Right lung (tissue), 5 donors: ENCODE results near the gene HES3. TPM values are rescaled to one million over a fixed set of nuclear protein-coding genes. Genes with fewer than 3 reads are reported as not detected.

Source experiments
- DNase-seq, 2 donors: peaks; one replicate each; pipeline ENCODE4 v3.0.0-alpha.2; 2013
- polyA plus RNA-seq, 5 donors: library from polyadenylated mRNA; unstranded; fragments of 120-200 nt; gene quantifications; one replicate each; pipeline versions ENCODE4 v1.2.1 to v1.2.3, GENCODE V29; 2013; ENCODE audit warnings: inconsistent platforms in 1 of 5, low replicate concordance in 1 of 5; ENCODE audit not compliant: insufficient read length in 5 of 5, insufficient read depth in 1 of 5

HES3 gene
- polyA plus RNA-seq, 5 donors, result not detected

- peak; percentile 79 to 80 for DNase-seq
Observed at GRCh38 chr1:6245086-6245868, 1.3 kb downstream of the HES3 start.

DNA sequence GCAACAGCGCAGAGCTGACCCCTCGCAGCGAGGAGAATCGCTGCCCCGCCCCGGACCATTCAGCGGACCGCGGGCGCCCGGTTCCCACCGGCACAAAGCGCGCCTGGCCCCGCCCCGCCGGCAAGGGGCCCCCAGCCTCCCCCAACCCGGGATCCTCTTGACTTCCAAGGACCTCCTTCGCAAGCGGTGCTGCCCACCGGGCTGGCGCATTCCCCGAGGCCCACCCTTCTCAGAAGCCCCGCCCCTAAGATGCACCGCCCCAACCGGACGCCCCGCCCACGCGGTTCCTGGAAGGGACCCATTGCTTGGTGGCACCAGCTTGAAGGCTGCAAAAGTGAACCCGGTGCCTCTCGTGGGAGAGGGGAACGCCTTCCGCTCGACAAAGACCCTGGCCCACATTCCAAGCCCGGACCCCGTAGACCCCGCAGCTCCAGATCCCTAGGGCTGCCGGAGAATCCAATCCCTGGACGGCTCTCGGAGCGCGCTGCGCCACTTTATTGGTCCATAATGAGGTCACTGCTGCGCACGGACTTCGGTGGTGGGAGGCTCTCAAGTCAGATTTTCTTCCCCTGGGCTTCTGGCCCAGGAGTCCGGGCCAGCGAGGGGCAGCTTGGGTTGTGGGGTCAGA is 2.0 kb downstream of the HES3 start:
- DNase-seq, result no peak

GRCh38 chr1:6246497-6247467 is 2.8 kb downstream of the HES3 start:
- peak; percentile 75 for DNase-seq

- DNase-seq, result no peak
Observed at GRCh38 chr1:6247651-6248050, 3.7 kb downstream of the HES3 start.

GRCh38 chr1:6248161-6248776 is 4.3 kb downstream of the HES3 start:
- DNase-seq, result no peak

DNA sequence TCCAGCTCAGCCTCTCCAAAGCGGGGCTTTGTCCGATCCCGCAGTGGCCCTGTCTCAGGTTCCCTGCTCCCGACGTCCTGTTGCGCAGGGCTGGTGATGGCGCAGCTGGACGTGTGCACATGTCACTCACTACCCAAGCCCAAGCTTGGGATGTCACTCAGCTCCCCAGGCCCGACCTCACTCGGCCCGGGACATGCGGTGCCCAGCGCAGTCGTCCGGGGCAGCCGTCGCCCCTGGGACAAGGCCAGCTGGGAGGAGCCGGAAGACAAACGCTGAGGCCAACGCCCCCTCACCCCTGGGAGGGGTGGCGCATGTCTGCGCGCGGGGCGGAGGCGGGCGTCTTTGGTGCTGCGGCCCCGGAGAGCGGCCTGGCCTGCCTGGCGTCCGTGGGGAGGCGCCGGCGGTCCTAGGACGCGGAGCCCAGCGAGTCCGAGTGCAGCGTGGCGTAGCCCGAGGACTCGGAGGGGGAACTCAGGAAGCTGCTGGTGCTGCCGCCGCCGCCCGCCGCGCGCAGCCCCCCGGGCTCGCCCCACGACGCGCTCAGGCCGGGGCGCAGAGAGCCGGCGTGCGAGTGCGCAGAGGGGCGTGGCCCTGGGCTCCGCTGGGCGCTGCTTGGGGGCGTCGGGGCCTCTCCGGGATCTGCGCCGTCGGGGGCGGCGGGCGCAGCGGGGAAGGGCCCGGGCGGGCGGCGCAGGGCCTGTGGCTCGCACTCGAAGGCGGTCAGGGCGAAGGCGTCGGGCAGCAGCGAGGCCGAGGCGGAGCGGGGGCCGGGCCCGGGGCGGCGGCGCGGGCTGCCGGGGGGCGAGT is 5.2 kb downstream of the HES3 start:
- DNase-seq, result no peak

- DNase-seq, result no peak
Observed at GRCh38 chr1:6249739-6250689, 6.0 kb downstream of the HES3 start.

- DNase-seq, result no peak
Observed at GRCh38 chr1:6251233-6251632, 7.3 kb downstream of the HES3 start.

DNA sequence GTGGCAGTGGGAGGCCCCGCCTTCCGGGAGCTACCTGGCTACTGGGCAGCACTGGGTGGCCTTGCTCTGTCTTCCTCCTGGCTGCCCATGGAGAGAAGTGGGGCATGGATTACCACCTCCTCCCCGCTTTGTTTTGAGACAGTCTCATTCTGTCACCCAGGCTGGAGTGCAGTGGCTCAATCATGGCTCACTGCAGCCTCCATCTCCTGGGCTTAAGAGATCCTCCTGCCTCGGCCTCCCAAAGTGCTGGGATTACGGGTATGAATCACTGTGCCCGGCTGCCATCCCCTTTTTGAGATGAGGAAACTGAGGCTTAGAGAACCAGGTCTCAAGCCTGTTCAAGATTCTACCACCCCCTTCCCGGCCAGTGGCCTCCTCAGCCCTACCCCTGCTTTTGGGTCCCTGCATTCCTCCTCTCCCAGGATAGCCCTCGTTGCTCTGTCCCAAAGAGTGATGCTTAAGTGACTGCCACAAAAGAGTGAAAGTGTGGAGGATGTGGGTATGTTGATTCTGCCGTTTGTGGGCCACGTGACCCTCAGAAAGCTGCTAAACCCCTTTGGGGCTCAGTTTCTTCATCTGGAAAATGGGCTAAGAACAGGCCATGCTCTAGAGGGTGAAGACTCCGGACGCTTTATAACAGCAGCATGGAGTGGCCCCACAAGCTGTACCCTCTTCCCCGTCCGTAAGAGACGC is 7.8 kb downstream of the HES3 start:
- DNase-seq, result no peak

- no peak for DNase-seq
Observed at GRCh38 chr1:6252374-6252710, 8.4 kb downstream of the HES3 start.

- DNase-seq, result no peak
Observed at GRCh38 chr1:6253380-6253779, 9.4 kb downstream of the HES3 start.

- DNase-seq, result no peak
Observed at GRCh38 chr1:6254691-6255090, 10.7 kb downstream of the HES3 start.

DNA sequence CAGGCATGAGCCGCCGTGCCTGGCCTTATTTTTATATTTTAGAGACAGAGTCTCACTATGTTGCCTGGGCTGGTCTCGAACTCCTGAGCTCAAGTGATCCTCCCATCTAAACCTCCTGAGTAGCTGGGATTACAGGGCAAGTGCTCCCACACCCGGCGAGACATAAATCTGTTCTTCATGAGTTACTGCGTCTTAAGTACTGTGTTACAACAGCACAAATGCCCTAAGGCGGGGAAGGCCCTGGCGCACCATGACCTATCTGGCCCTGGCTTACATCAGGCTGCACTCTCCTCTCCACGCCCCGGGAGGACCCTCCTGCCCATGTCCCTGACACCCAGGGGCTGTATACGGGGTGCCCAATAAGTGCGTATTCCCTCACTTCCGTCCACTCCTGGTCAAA is 12.7 kb downstream of the HES3 start:
- DNase-seq, result no peak

- no peak for DNase-seq
Observed at GRCh38 chr1:6257541-6258069, 13.6 kb downstream of the HES3 start.

- DNase-seq, result no peak
Observed at GRCh38 chr1:6258675-6259074, 14.7 kb downstream of the HES3 start.

DNA sequence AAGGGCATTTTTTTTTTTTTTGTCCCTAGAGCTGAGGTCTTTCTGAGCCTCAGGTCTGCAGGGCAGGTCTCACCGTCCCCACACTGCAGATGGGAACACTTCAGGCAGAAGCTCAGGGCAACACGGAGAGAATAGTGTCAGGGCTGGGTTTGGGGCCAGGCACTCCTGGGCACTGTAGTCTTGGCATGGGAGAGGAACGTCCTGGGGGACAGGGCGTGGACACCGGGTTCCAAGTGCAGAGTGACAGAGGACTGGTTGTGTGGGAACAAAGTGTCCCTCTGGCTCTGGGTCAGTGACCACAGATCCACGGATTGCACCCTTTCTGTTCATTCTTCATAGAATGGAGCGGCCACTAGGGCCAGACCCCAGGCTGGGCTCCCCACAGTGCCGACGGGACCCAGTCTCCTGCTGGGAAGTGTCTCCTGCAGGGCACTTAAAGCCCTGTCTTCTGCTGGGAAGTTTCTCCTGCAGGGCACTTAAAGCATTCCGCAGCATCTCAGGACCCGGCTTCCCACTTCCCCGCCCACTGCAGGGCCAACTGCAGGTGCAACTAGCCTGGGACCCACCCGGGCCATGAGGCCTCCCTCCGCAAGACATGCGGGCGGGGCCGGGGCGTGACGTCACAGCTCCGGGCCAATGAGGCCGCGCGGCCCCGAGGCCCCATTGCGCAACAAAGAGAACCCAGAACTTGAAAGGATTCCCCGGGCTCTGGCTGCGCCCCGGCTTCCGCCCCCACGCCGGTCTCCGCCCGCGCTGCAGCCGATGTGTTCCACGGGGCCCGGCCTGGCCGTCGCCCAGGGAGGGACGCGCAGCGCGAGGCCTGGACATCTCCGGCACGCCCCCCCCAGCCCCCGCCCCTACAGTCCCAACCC is 15.7 kb downstream of the HES3 start:
- DNase-seq, result peak; percentile 85 to 89

GRCh38 chr1:6260433-6260934 is 16.5 kb downstream of the HES3 start:
- peak in 1 of 2 donors; percentile 68 for DNase-seq
